Muscle layer of duodenum (tissue), 2 donors: ENCODE results near the gene GGTLC3.
"Not testable (repeated sequence)": the region's sequence is repeated elsewhere in the genome, so short reads cannot be mapped to it uniquely, and the experiment has no call there.

Experiments used
- H3K27ac ChIP-seq: one replicate; pipeline ENCODE4 v1.7.0; 2013; ENCODE audit warnings: mild to moderate bottlenecking, low read length
- H3K27me3 ChIP-seq: one replicate; pipeline ENCODE4 v1.7.0; 2013; ENCODE audit warnings: low read depth, mild to moderate bottlenecking, control low read depth, low read length
- H3K36me3 ChIP-seq, 2 donors: one replicate each; pipeline ENCODE4 v1.7.0; 2013; ENCODE audit warnings: low read length in 2 of 2, control low read depth in 1 of 2, mild to moderate bottlenecking in 1 of 2; ENCODE audit not compliant: insufficient read depth in 2 of 2, control insufficient read depth in 1 of 2
- H3K4me1 ChIP-seq, 2 donors: one replicate each; pipeline ENCODE4 v1.7.0; 2013; ENCODE audit warnings: low read length in 2 of 2, mild to moderate bottlenecking in 2 of 2, control low read depth in 1 of 2, moderate library complexity in 1 of 2; ENCODE audit not compliant: insufficient read depth in 2 of 2, control insufficient read depth in 1 of 2
- H3K4me3 ChIP-seq, 2 donors: one replicate each; pipeline ENCODE4 v1.7.0; 2013; ENCODE audit warnings: low read length in 2 of 2, low read depth in 1 of 2, mild to moderate bottlenecking in 1 of 2
- H3K9me3 ChIP-seq, 2 donors: one replicate each; pipeline ENCODE4 v1.7.0; 2013; ENCODE audit warnings: low read length in 2 of 2, control low read depth in 1 of 2, mild to moderate bottlenecking in 1 of 2; ENCODE audit not compliant: control insufficient read depth in 1 of 2
- donor health status: healthy.

The GGTLC3 gene

GRCh38 chr22:18518061-18518460, at the start of gene GGTLC3:
Gene GGTLC3, minus strand, starts transcription at chr22:18518161. Its CDS starts 264 bp downstream, at chr22:18517897.
- not testable (repeated sequence) for H3K27ac ChIP-seq, H3K27me3 ChIP-seq, H3K4me3 ChIP-seq, H3K4me1 ChIP-seq, H3K9me3 ChIP-seq, H3K36me3 ChIP-seq

DNA sequence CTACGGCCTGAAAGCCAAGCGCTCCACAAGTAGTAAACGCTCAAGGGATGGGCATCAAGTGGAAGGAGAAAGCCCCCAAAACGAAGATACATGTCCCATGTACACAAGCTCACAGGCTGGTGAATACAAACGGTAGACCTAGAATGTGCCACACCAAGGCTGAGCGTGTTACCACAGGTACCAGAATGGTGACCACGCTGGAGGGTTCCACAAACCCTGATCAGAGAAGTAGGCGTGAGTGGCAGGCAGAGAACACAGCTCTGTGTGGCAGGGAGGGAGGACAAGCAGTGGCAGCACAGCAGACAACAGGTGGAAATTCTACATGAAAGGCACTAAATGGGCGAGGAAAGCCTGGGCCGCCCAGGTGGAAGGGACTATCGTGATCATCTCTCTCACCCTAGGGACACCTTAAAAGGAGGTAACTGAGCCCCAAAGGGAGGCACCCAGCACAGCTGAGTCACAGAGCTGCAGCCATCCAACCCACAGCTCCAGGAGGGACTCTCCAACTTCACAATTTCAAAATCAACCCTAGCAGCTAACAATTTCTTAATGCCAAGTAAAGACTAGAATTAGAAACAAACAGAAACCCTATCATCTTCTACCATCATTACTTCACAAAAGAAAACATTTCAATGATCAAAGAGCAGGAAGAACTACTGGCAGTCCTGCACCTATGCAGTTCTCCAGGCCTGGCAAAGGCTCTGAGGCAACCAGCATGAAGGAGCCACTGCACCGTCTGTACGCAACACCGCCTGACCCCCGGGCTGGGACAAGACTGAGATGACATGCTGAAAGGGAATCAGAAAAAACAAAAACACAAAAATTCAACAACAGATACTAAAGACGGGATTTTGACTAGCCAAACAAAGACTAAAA, 42.4 kb upstream of the GGTLC3 start:
- H3K9me3 ChIP-seq, H3K4me3 ChIP-seq, H3K36me3 ChIP-seq, H3K27ac ChIP-seq, H3K4me1 ChIP-seq, H3K27me3 ChIP-seq: not testable (repeated sequence)

DNA sequence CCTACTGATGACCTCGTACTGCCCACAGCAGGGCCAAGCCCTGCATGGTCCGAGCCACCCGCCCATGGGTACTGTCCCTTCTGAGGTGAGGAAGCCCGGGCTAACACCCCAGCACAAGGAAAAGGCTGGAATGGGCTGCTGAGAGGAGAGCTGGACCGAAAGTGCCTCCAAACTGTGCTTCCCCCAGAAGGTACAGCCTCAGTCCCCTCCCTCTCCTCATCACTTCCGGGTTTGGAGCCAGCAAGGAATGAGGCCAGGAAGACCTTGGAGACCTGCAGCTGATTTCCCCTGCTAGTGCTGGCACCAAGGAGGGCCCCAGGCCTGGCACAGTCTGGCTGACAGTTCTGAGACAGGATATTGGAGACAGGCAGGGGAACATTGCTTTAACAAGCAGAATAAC, 41.0 kb upstream of the GGTLC3 start:
- H3K36me3 ChIP-seq, H3K4me3 ChIP-seq, H3K4me1 ChIP-seq, H3K9me3 ChIP-seq, H3K27ac ChIP-seq, H3K27me3 ChIP-seq: not testable (repeated sequence)

- not testable (repeated sequence) for H3K4me3 ChIP-seq, H3K27ac ChIP-seq, H3K9me3 ChIP-seq, H3K4me1 ChIP-seq, H3K27me3 ChIP-seq, H3K36me3 ChIP-seq
Measured at GRCh38 chr22:18558516-18558915, 40.6 kb upstream of the GGTLC3 start.

GRCh38 chr22:18554280-18555256, 36.6 kb upstream of the GGTLC3 start:
- H3K27ac ChIP-seq, H3K9me3 ChIP-seq, H3K4me1 ChIP-seq, H3K27me3 ChIP-seq, H3K36me3 ChIP-seq, H3K4me3 ChIP-seq: not testable (repeated sequence)

DNA sequence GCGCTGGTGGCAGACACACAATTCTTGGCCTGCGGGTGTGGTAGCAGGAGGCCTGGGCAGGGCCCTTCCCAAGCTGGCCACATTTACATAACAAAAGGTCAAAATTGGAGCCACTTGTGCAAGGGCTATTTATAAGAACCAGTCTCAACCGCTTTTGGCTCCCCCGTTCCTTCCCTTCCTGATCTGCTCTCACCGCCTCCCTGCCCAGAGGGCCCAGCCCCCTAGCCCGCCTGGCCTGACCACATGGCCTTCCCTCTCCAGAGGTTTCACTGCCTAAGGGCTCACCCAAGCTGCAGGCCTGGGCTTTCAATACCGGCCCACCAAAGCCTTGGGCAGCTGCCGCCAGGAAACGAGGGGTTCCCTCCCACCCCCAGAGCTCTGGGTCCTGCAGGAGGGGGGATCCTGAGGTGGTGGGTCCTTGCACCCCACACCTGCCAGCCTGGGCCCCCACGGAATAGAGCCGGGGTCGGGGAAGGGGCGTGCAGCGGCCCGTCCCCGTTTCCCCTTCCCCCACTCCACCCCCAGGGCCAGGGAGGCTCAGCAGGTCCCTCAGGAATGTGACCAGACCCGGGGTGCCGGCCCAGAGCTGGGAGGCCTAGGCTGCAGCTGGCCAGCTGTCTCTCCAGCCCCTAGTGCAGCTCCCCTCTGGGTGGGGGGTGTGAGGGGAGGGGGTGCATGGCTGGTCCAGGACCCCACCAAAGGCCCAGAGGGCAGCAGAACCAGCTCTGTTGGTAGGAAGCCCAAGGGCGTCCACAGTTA, 35.1 kb upstream of the GGTLC3 start:
- not testable (repeated sequence) for H3K27ac ChIP-seq, H3K4me1 ChIP-seq, H3K4me3 ChIP-seq, H3K36me3 ChIP-seq, H3K9me3 ChIP-seq, H3K27me3 ChIP-seq

DNA sequence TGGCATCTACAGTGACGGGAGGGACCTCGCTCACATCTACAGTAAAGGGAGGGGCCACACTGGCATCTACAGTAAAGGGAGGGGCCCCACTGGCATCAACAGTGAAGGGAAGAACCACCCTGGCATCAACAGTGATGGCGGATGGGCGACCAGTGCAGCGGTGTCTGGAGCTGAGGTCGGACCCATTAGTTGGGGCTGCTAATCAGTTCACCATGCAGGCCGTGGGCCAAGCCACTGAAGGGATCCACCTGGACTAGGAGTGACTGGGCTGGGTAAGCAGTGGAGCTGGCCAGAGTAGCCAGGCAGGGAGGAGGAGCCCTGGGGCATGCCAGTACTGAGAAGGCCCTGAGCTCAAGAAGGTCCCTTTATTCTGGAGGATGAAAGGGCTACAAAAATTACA, 33.1 kb upstream of the GGTLC3 start:
- not testable (repeated sequence) for H3K4me1 ChIP-seq, H3K36me3 ChIP-seq, H3K27me3 ChIP-seq, H3K27ac ChIP-seq, H3K9me3 ChIP-seq, H3K4me3 ChIP-seq

DNA sequence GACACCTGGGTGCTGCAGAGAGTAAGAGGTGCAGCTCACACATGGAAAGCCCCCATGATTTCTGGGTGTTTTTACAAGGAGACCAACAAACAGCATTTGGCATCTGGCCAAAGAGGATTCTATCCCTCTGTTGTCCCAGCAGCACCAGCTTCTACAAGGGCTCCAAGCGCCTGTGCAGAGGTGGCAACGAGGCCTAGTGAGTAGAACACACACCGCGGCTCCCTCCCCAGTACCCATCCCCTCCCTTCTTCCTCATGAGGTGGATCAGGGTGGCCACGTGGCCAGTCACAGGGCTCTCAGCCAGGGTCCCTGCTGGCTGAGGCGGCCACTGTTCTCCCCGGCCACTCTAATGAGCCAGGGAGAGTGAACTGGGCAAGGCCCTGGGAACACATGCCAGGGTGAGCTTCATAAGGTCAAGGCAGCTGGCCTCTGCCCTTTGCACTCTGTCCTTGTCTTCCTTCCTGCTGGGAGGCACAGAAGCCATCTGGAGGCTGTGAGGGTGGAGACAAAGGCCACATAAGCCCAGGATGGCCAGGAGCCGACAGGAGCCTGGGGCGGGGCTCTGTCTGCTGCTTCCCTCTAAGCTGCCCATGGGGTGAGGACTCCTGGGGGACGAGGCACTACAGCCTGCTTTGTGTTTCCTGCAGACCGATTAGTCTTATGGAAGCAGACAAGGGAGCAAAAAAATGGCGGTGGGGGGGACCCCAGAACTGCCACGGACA, 31.7 kb upstream of the GGTLC3 start:
- H3K9me3 ChIP-seq, H3K27ac ChIP-seq, H3K4me1 ChIP-seq, H3K4me3 ChIP-seq, H3K36me3 ChIP-seq, H3K27me3 ChIP-seq: not testable (repeated sequence)

- H3K27me3 ChIP-seq, H3K27ac ChIP-seq, H3K4me3 ChIP-seq, H3K36me3 ChIP-seq, H3K9me3 ChIP-seq, H3K4me1 ChIP-seq: not testable (repeated sequence)
Measured at GRCh38 chr22:18544615-18545014, 26.7 kb upstream of the GGTLC3 start.

DNA sequence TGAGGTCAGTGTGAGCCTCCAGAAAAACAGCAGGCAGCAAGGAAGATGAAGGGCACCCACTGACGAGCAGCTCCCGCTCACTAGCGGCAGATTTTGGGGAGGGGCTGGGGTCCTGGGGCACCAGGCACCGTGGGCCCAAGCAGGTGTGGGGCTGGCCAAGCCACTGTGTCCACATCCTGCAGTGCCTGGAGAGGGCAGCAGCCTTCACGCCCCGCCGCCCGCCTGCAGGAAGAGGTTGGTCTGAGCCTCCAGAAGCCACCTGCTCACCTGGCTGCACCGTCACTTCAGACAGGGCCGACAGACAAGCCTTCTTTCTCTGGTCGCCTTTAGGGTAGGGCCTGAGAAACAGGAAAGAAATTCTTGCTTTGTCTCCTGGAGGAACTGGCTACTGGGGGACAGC, 25.4 kb upstream of the GGTLC3 start:
- not testable (repeated sequence) for H3K4me3 ChIP-seq, H3K9me3 ChIP-seq, H3K27ac ChIP-seq, H3K4me1 ChIP-seq, H3K36me3 ChIP-seq, H3K27me3 ChIP-seq

DNA sequence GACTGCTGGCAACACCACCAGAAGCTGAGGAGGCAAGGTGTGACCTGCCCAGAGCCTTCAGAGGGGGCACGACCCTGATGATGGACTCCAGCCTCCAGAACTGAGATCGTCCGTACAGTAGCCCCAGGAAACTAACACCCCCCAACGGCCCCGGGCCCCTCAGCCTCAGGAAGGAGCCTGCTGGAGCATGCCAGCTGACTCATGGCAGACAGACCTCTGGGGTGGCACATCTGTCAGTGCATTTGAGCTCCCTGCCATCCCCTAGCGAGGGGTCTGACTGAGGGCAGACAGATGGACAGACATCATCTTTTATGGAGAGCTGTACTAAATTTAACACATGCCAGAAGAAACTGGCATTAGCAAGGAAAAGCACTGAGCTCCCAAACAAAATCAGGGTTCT, 22.0 kb upstream of the GGTLC3 start:
- not testable (repeated sequence) for H3K36me3 ChIP-seq, H3K27me3 ChIP-seq, H3K9me3 ChIP-seq, H3K27ac ChIP-seq, H3K4me3 ChIP-seq, H3K4me1 ChIP-seq
